ENCODE data around the gene LPO.

The LPO gene

DNA sequence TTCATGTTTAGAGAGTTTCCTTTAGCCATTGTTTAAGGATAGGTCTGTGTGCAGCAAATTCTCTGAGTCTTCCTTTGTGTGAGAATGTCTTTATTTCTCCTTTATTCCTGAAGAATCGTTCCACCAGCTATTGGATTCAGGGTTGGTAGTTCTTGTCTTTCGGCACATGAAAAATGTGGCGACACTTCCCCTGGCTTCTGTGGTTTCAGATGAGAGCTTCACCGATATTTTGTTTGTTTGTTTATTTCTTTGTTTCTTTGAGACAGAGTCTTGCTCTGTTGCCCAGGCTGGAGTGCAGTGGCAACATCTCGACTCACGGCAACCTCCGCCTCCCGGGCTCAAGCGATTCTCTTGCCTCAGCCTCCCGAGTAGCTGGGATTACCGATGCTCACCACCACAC, 23.8 kb downstream of the LPO start:
- DNase-seq (ENCODE audit: low spot score) = no peak

DNA sequence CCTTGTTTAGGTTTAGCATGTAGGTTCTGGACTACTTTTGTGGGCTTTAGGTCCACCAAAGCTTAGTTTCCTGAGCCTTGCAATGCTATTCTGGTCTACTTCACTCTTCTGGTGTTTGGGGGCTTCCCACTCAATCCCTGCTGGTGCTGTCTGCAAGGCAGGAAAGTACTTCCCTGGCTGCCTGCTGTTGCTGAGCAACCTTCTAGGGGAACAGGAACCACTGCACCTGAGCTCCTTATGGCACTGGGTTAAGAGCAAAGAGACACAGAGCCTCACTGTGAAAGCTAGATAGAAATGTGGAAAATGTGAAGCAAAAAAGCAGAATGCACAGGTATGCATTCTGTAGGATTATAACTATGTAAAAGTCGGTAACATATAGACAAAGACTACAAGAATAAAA, 25.4 kb downstream of the LPO start:
- no peak for DNase-seq (ENCODE audit: low spot score)

DNA sequence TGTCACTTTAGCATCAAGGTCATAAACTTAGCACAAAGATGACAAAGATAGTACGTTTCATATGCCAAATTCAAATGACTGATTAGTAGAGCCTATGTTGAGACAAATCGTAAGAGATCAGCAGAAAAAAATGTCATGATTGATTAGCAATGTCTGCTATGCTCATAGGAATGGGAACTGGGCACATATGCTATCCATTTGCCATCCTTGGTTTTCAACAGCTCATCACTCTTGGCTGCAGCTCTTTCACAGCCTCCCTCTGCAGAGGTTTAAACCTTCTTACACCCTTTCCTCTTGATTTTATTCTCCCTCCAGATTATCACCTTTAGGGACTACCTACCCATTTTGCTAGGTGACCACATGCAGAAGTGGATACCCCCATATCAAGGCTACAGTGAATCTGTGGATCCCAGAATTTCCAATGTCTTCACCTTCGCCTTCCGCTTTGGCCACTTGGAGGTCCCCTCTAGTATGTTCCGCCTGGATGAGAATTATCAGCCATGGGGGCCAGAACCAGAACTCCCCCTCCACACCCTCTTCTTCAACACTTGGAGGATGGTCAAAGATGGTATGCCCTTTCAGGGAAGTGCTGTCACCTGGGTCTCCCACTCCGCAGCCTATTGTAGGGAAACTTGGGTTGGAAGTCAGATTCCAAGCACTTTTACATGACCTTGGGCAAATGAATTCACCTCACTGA, 26.2 kb downstream of the LPO start:
- no peak for DNase-seq (ENCODE audit: low spot score)

DNA sequence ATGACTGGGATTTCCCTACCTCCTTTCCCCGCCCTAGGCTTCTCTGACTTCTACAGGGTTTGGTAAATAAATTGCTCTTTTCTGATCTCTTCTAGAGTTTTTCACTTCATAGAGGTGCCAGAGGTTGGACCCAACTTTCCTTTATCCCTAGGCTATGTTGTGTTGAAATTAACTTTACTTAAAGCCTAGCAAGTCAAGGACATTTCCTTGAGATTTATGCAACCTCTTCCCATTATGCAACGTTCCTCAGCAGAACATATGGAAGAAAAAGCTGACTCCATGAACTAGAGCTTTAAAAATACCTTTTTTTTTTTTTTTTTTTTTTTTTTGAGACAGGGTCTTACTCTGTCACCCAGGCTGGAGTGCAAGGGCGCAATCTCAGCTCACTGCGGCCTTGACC, 26.9 kb downstream of the LPO start:
- no peak for DNase-seq (ENCODE audit: low spot score)

DNA sequence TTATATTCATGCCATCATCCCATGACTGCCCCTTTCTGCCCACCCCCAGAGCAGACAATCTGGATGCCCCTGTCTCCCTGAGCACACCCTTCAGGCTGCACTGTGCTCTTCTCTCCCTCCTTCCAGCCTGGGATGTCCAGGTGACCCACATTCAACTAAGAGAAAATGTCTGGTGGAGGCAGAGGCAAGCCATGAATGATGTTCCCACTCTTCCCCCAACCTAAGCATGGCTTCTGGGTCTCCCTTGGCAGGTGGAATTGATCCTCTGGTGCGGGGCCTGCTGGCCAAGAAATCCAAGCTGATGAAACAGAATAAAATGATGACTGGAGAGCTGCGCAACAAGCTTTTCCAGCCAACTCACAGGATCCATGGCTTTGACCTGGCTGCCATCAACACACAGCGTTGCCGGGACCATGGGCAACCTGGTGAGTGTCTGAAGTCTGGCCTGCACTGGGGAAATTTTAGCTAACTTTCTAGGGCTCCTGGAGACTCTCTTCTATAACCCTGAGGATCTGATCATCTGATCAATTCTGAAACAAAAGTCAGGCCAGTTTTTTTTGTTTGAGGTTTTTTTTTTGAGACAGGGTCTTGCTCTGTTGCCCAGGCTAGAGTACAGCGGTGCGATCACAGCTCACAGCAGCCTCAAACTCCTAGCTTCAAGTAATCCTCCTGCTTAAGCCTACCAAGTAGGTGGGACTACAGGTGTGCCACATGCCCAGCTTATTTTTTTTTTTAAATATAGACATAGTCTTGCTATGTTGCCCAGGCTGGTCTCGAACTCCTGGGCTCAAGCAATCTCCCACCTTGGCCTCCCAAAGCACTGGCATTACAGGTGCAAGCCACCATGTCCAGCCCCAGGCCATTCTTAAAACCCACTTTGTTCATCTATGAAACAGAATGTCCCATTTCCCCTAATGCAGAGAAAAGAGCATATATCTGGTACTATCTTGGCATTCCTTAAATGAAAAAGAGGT, 27.8 kb downstream of the LPO start:
- no peak for DNase-seq (ENCODE audit: low spot score)

DNA sequence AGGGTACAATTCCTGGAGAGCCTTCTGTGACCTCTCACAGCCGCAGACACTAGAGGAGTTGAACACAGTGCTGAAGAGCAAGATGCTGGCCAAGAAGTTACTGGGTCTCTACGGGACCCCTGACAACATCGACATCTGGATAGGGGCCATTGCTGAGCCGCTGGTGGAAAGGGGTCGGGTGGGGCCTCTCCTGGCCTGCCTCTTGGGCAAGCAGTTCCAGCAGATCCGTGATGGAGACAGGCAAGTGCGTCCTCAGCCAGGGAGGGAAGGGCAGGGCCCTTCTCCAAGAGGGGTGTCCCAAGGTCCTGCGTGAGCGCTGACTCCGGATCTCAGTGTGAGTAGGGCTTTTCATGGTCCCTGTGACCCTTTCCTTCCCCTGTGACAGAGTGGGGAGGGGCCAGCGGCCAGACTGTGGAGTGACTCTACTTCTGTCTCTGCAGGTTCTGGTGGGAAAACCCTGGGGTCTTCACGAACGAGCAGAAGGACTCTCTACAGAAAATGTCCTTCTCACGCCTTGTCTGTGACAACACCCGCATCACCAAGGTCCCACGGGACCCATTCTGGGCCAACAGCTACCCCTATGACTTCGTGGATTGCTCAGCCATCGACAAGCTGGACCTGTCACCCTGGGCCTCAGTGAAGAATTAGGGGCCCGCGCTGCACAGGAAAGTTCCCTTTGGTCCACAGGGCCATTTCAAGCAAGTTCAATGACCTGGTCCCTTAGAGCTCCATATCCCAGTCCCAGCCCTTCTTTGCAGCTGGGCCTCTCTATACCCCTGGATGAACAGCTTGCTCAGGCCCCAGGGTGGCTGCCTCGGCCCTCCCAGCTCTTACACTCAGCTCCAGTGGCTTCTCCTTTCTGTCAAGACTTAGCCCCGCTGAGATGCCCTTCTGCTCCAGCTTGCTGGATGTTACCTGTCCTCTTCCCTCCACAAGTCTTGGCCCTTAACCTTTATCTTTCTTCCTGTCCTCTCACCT, 29.3 kb downstream of the LPO start:
- DNase-seq (ENCODE audit: low spot score) = no peak

DNA sequence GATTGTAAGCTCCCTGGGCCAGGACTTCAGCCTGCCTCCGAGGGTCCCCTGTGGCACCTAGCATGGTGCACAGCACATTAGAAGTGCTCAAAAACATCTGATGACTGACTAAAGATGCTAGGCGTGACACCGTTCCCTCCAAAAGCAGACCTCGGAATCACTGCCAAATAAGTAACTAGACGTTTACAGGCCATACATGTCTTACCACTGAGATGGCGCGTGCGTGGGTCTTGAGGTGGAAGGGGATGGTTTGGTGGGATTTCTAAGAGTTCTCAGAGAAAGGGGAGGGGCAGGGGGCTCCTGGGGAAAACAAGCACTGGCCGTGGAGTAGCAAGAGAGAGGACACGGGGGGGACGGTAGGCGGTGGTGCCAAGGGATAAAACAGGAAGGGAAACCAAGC, 29.9 kb downstream of the LPO start:
- DNase-seq (ENCODE audit: low spot score) = no peak

DNA sequence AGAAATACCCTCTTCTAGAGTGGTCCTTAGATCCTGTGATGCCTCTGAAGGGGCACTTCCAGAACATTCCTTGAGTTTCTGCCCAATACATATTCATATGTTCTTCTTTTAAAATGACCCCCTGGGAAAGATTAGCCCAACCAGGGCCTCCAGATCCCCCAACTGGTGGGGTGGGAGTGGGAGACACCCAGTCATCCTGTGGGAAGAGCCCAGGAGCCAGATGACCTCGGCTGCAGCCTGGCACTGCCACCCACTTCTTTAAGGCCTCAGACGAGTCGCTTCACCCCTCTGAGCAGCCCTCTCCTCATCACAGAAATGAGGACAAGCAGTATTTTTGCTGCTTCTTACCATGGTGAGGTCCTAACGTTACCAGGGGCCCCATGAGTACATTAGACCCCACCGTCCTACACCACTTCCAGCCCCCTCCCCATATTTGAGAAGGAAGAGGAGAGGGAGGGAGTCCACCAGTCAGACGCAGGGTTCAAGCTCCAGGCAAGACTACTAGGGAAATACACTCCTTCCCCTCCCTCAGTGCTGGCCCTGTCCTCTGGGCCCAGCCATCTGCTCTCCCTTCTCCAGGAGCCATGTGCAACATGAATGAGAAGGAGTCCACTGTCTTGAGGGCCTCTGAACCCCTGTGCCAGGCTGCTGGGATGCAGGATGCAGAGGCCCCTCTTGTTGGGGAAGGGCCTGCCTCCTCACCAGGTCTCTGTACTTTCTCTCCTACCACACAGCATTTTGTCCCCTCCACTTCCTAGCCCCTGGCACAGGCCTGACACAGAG, 30.6 kb downstream of the LPO start:
- DNase-seq (ENCODE audit: low spot score) = no peak

DNA sequence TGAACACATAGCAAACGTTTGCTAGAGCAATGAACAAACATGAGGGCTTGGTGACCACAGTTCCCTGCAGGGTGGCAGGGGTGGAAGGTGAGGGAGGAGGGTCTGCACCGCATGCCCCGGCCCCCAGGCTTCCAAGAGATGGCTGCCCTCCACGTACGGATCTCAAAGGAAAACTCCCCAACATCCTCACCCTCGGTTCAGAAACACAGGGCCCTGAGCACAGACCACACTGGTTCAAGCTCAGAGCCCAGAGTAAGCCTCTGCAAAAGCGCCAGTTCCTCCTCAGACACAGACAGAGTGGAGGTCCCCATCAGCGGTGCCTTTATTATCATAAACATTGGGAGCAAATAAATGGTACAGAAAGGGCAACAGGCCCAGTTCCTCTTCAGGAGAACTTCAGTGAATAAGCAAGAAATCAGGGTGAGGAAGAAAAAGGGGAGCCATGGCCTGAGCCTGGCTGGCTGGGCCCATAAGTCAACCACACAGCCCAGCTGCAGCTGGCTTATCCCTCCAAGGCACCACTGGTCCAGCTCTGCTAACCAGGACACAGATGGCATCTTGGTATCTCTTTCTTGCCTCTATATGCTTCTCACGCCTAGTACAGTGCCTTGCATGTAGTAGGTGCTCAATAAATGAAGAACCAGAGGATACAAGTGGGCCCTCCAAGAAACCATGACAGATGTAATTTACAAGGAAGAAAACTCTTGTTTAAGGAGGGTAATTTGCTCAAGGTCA, 31.3 kb downstream of the LPO start:
- DNase-seq (ENCODE audit: low spot score) = no peak

DNA sequence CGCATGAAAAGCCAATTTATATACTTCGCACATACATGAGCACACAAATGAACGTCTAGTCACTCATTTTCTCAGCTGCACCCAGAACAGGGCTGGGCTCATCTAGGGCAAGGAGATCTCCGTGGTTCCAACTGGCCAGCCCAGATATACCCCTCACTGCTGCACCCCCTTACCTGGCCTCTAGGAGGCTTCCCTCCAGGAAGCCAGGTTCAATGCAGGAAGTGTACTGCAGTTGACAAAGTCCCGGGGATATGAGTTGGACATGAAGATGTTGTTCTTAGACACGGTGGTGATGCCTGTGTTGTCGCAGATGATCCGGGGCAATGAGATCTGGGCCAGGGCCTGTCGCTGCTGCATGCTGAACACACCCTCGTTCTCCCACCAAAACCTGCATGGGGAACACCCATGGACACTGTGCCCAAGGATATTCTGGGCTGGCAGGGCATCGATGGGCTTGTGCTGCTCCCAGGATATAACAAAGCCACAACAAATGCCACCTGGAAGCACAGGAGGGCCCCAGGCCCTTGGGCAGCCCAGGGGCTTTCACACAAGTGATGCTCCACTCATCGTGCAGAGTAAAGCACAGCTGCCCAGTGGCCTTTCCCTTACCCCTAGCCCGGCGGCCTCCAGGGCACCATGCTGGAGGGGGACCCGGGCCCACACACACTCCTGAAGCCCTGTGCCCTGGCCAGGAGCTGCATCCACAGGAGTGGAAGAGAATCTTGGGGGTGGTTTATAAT, 32.3 kb downstream of the LPO start:
- DNase-seq (ENCODE audit: low spot score) = no peak

DNA sequence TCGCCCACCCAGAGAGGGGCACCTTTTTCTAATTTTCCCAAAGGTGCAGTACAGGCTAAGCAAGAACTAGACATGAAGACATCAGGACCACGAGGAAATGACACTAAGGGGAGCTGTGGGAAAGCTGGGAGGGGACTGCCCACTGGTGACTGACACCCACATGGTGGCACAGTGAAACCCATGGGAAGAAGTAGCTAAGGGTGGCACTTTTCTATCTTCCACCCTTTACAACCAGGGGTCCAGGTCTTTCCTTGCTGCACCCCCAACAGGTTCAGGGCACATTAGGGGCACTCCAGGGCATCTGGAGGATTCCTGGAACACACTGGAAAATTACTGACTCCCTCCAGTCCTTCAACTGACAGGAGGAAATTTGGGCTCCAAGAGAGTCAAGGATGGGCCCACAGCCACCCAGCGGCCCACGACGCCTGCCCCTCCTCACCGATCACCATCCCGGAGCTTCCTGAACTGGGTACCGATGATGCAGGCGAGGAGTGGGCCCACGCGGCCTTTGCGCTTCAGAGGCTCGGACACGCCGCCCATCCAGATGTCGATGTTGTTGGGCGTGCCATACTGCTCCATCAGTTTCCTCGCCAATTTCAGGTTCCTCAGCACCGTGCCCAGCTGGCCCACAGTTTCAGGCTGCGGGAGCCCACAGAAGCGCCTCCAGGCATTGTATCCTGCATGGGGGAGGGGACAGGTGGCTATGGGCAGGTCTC, 33.0 kb downstream of the LPO start:
- DNase-seq (ENCODE audit: low spot score) = no peak

DNA sequence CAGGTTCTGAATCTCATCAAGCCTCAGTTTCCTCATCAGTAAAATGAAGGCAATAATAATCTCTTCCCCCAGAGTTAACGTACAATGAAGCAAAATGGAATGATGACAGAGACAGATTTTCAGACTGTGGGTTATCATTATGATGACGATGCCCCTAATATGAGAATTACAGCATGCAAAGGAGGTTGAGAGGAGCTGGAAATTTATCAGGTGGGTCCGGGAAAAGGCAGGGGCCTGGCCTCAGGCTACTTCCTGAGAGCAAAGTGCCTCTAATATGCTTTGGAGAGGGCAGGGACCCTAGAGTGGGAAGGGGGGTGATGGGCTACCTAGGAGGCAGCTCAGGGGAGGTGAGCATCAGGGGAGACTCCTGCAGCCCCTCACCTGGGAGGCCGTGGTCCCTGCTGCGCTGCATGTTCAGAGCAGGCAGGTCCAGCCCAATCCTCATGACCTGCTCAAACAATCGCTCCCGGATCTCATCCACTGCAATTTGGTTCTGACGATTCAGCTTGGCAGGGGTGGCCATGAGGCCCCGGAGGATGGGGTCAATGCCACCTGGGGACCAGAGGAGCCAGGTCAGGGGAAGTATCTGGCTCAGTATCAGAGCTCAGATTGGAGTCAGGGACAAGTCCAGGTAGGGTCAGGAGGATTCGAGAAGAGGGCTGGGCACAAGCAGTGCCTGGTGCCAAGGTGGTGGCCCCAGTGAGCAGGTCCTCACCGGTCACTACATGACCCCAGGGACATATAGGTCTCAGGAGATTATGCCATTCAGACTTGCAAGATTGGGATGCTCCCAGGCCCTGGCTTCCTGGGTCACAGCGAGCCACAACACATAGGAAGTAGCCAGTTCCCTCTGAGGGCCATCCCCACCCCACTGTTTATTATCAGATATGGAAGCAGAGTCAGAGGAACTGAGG, 34.2 kb downstream of the LPO start:
- no peak for DNase-seq (ENCODE audit: low spot score)

DNA sequence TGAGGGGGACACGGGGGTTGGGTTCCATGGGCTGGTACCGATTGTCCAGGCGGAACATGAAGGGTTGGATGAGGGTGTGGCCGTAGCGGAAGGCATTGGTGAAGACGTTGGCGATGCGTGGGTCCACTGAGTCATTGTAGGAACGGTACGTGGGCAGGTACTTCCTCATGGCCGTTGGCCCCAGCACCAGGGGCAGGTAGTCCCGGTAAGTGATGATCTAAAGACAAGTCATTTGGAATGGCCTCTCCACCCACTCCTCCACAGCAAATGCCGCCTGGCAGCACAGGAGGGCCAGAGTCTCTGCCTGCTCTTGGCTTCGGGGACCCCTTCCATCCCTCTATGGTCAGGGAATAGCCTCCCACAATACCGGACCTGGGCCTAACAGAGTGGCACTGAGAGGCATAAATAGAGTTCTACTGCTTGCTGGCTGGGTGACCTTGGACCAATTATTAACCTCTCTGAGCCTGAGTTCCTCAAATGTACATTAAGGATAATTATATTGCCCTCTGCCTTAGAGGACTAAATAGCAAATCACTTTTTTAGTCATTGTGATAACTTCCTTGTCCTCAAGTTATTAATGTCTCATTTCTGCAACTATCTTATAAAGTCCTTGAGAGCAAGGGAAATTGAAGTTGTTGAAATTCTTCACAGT, 35.2 kb downstream of the LPO start:
- DNase-seq (ENCODE audit: low spot score) = no peak

DNA sequence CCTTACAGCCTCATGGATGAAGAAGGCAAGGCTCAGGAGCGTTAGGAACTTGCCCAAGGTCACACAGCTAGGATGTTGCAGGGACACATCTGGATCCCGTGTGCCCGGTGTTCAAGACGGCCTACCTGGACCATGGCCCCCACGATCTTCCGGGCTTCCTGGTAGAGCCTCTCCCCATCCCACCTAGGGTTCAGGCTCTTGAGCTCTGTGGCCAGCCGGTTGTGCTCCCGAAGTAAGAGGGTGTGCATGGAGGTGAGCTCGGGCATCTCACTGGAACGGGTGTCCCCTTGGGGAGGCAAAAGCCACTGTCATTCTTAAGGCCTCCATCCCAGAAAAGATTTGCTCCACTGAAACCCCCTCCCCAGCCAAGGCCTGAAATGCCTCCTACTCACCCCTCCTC, 37.0 kb downstream of the LPO start:
- DNase-seq (ENCODE audit: low spot score) = no peak

DNA sequence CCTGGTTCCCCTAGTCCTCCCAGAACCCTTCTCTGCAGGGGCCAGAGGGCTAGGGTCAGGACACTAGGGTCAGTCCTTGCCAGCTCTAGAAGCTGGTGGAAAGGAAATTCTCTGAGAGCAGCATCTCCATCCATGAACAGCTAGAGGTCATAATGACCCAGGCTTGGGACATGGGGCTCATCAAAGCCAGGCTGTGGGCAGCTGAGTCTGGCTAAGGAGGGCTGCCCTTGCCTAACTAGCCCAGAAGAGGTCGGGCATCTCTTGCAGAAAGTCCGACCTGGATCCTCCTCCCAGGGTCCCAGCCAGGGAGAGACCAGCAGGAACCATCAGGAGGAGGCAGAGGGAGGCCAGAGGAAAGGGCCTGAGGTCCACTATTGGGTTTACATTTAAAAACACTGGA, 38.0 kb downstream of the LPO start:
- no peak for DNase-seq (ENCODE audit: low spot score)

DNA sequence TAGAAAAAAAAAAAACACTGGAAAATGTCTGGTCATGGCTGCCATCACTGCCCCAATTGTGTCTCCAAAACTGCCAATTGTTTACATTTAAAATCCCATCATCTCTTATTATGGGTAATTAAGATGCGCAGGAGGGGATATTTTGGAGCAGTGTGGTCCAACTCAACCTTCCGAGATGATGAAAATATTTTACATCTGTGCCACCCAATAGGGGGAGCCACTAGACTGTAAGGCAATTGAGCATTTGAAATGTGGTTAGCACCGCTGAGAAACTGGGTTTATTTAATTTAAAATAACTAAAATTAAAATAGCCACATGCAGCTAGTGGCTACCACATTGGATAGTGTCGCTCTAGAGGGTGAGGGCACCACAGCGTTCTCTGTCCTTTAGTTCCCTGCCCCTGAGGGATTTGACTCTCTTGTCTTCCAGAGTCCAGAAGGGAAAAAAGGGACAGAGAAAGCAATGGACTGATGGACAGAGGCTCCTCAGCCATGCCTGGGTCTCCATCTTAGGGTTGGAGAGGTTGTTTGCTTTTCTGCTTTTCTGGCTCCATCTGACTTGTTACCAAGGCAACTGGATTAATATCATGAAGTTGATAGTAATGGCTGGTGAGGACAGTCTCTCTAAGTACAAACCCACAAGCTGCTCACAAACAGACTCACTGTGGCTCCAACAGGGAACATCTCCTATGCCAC, 38.9 kb downstream of the LPO start:
- no peak for DNase-seq (ENCODE audit: low spot score)
